ENCODE results near the gene ONECUT3. TPM values are rescaled to one million over a fixed set of nuclear protein-coding genes. Genes with fewer than 3 reads are reported as not detected.

The ONECUT3 gene
- total RNA-seq, 6 experiments from 2014 or later: not detected

DNA sequence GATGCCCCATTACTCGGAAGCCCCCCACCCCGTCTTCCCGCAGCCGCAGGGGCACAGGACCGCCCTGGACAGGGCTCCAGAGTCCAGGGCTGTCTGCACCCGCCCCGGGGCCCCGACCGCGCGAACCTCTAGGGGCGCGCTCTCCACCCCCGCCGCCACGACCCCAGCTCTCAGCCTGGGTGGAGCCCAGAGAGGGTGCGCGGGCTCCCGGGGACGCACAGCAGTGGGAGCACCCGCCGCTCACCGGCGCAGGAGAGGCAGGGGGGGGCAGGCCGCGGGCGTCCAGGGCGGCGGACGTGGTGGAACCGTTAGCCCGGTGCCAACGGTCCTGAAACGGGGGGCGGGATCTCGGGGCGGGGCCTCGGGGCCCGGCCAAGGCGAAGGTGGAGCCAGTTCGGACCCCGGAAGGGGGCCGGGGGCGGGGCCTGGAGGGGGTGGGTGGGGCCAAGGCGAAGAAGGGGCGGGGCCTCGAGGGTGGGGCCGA lies 58.7 kb downstream of the ONECUT3 start, which contains the start of gene ATP8B3:
ATP8B3 (minus strand) TSS at position 335 of the 484 bp plus-strand sequence. CDS start 540 bp downstream, outside the sequence.
- DNase-seq: no peak
- H3K36me3 Mint-ChIP-seq (ENCODE audit: low read depth): no peaks in the 10 kb centered on the region
- TF ChIP-seq, protein P1, sequence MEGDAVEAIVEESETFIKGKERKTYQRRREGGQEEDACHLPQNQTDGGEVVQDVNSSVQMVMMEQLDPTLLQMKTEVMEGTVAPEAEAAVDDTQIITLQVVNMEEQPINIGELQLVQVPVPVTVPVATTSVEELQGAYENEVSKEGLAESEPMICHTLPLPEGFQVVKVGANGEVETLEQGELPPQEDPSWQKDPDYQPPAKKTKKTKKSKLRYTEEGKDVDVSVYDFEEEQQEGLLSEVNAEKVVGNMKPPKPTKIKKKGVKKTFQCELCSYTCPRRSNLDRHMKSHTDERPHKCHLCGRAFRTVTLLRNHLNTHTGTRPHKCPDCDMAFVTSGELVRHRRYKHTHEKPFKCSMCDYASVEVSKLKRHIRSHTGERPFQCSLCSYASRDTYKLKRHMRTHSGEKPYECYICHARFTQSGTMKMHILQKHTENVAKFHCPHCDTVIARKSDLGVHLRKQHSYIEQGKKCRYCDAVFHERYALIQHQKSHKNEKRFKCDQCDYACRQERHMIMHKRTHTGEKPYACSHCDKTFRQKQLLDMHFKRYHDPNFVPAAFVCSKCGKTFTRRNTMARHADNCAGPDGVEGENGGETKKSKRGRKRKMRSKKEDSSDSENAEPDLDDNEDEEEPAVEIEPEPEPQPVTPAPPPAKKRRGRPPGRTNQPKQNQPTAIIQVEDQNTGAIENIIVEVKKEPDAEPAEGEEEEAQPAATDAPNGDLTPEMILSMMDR (IDR thresholded peaks at IDR 0.05): peak; percentile 66
- no peaks in the 10 kb centered on the region for H3K9me3 Mint-ChIP-seq
- peaks cover 10% of the 10 kb centered on the region for H3K27me3 Mint-ChIP-seq (ENCODE audit: insufficient read depth)
- H3K27ac Mint-ChIP-seq: peak within 1 kb of the TSS; percentile 96
- peaks cover 17% of the 10 kb centered on the region for H3K4me1 Mint-ChIP-seq (ENCODE audit: low read depth)
- H3K4me3 Mint-ChIP-seq: peak within 1 kb of the TSS; percentile 93

DNA sequence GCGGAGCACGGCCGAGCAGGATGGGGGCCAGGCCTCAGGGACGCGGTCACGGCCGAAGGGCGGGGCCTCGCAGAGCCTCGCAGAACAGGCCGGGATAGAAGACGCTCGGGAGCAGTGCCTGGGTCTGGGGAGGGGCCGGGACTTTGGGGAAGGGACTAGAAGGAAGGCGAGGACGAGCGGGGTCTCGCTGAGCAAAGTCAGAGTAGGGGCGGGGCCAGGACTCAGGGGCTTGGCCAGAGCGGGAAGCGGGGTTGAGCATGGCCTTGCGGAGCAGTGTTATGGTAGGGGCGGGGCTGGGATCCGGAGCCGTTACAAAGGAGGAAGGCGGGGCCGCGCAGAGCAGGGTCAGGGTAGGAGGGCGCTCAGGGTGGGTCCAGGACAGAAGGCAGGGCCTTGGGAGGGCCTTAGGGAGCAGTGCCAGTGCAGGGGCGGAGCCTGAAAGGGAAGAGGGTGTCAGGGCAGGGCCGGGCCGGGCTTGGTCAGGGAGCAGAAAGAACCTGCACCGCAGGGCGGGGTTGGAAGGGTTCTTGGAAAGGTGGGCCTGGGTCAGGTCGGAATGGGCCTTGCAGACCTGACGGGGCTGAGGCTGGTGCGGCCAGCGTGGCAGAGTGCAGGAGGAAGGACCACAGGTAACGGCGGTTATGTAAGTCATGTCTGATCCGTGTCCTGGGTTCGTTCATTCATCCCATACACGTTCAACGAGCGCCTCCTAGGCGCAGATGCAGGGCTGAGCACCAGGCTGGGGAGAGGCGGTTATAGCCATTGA lies 59.3 kb downstream of the ONECUT3 start:
- TF ChIP-seq, protein P1 (IDR thresholded peaks at IDR 0.05): peak; percentile 76
- Mint-ChIP-seq H3K4me1 (ENCODE audit: low read depth) (peaks cover 17% of the 10 kb centered on the region), H3K27me3 (ENCODE audit: insufficient read depth) (peaks cover 10% of the 10 kb centered on the region), H3K36me3 (ENCODE audit: low read depth) (no peaks in the 10 kb centered on the region), H3K9me3 (no peaks in the 10 kb centered on the region), H3K27ac (peak overlapping the region; percentile 96), H3K4me3 (peak overlapping the region; percentile 93)
- peak; percentile 93 for DNase-seq

DNA sequence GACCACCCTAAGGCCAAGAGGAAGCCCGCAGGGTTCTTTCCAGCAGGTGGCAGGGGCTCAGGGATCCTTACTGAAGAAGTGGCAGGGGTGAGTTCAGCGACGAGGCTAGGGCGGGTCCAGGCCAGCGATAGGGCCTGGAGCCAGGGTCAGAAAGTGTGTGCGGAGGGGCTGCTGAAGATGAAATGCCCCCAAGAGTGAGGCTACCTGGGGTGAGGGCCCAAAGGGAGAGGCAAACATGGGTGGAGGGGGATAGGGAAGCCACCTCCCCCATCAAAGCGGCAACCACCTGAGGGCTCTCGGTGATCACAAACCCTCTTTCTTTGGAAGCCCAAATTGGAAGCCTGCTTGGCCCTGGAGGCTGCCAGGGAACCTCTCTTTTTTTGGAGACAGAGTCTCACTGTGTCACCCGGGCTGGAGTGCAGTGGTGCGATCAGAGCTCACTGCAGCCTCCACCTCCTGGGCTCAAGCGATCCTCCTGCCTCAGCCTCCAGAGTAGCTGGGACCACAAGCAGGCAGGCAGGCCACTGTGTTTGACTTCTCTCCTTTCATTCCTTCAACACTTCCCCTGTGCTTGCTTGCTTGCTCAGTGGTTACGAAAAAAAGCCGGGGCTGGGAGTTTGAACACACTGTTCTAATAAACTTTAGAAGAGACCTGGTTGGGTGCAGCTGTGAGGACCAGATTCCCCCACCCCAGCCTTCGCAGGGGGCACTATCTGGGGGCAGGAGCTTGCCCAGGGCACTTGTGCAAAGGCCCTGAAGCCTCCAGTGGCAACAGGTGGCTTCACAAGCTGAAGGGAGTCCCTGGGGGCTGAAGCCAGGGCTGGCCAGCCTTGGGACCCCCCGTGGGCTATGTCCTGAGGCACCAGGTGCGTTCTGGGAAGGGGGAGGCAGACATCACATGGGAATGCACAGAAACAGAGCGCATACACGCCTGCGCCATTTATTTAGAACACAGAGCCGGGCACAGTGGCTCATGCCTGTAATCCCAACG lies 60.2 kb downstream of the ONECUT3 start:
- TF ChIP-seq, protein P1 (IDR thresholded peaks at IDR 0.05): peak; percentile 28
- no peak for DNase-seq
- Mint-ChIP-seq H3K4me3 (peak overlapping the region; percentile 93), H3K9me3 (no peaks in the 10 kb centered on the region), H3K27me3 (ENCODE audit: insufficient read depth) (peaks cover 10% of the 10 kb centered on the region), H3K4me1 (ENCODE audit: low read depth) (peaks cover 17% of the 10 kb centered on the region), H3K27ac (peak overlapping the region; percentile 96), H3K36me3 (ENCODE audit: low read depth) (no peaks in the 10 kb centered on the region)

DNA sequence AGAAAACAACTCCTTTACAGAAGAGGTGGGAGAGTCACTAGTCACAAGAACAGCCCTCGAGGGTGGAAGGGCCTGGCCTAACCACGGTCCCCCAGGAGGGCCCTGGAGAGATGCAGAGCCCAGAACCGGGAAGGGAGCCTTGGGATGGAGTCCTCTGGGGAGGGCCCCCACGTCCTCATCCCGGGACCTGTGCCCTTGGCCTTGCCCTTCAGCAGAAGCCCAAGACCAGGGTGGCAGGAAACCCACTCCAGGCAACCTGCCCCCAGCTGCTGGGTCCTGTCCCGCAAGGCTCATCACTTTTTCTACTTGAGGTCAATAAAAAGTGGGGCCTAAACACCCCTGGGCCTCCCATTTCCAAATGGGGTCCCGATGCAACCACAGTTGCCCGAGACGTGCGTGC lies 61.1 kb downstream of the ONECUT3 start:
- Mint-ChIP-seq H3K27me3 (ENCODE audit: insufficient read depth) (peaks cover 10% of the 10 kb centered on the region), H3K36me3 (ENCODE audit: low read depth) (no peaks in the 10 kb centered on the region), H3K9me3 (no peaks in the 10 kb centered on the region)

More for the DNA sequence above, 61.1 kb downstream of the ONECUT3 start:
- no peak overlapping the region for H3K27ac Mint-ChIP-seq
- TF ChIP-seq, protein P1 (IDR thresholded peaks at IDR 0.05): no peak
- no peak overlapping the region for H3K4me3 Mint-ChIP-seq
- H3K4me1 Mint-ChIP-seq (ENCODE audit: low read depth): peaks cover 17% of the 10 kb centered on the region
- no peak for DNase-seq

Measured in HFFc6 (cell line).